GM12878 (cell line): Measurements from ENCODE around the gene OVOL3. TPM values are rescaled to one million over a fixed set of nuclear protein-coding genes. Genes with fewer than 3 reads are reported as not detected.

ENCODE experiments used
- ATAC-seq: fragments of 200-7000 bp; cut with Tn5 transposase; 3 replicates; pipeline ENCODE4 v1.9.1; 2020; ENCODE audit warnings: mild to moderate bottlenecking, moderate library complexity
- BruUV-seq: library from RNA; stranded (reverse); fragments of 400-500 nt; replicated peaks from 2 replicates; lab custom pipeline; 2021; lab: Mats Ljungman, UMichigan
- CTCF ChIA-PET: fragments of 300-600 bp; sonication (Branson Sonifier 250); formaldehyde crosslinking; extraction: SDS; loops from one replicate; lab custom pipeline; 2021; ENCODE audit warnings: inconsistent platforms; lab: Yijun Ruan, JAX
- POLR2A ChIA-PET: fragments of 350-600 bp; formaldehyde crosslinking; extraction: SDS; loops from one replicate; lab custom pipeline; 2021; ENCODE audit warnings: inconsistent platforms; lab: Charles Lee
- RAD21 ChIA-PET: fragments of 300-600 bp; sonication (Branson Sonifier 250); formaldehyde crosslinking; loops from one replicate; lab custom pipeline; 2023; ENCODE audit warnings: antibody characterized with exemption; ENCODE audit not compliant: unreplicated experiment; lab: Charles Lee
- SMC1A ChIA-PET: fragments of 300-600 bp; sonication (Branson Sonifier 250); formaldehyde crosslinking; loops from one replicate; lab custom pipeline; 2023; ENCODE audit not compliant: unreplicated experiment, uncharacterized antibody; lab: Charles Lee
- DNase-seq: peaks from one replicate; pipeline ENCODE4 v3.0.0-alpha.2; 2011; ENCODE audit warnings: low read depth, low spot score
- FAIRE-seq: peaks from 3 replicates; lab custom pipeline; 2011; peaks lifted over from hg19 to GRCh38; lab: Jason Lieb, UNC
- H2AFZ ChIP-seq: 2 replicates; pipeline ENCODE4 v1.6.0; 2011; ENCODE audit warnings: low read depth, low read length, control low read depth; ENCODE audit not compliant: control insufficient read depth
- H3K27ac ChIP-seq: 2 replicates; pipeline ENCODE4 v1.5.1; 2011; ENCODE audit warnings: control low read depth; ENCODE audit not compliant: control insufficient read depth, insufficient read depth
- H3K27me3 ChIP-seq, 2 experiments: replicated peaks in 1 of 2; 2 replicates each; pipeline versions ENCODE4 v1.6.0 to v1.6.1; 2011; ENCODE audit warnings: low read length in 1 of 2; ENCODE audit not compliant: control insufficient read depth in 2 of 2, insufficient read depth in 2 of 2
- H3K36me3 ChIP-seq, 2 experiments: 2 replicates each; pipeline ENCODE4 v1.5.1; 2011; ENCODE audit warnings: low read length in 1 of 2; ENCODE audit not compliant: control insufficient read depth in 2 of 2, insufficient read depth in 2 of 2
- H3K4me1 ChIP-seq: 2 replicates; pipeline ENCODE4 v1.6.1; 2011; ENCODE audit warnings: mild to moderate bottlenecking, low read length, moderate library complexity, mixed read lengths; ENCODE audit not compliant: control insufficient read depth, insufficient read depth
- H3K4me2 ChIP-seq: 2 replicates; pipeline ENCODE4 v1.6.0; 2011; ENCODE audit warnings: control low read depth; ENCODE audit not compliant: control insufficient read depth, insufficient read depth
- H3K4me3 ChIP-seq: fragments of 200-600 bp; sonication (generic); 2 replicates; pipeline ENCODE4 v1.5.1; 2016
- H3K79me2 ChIP-seq: 2 replicates; pipeline ENCODE4 v1.6.0; 2011; ENCODE audit warnings: low read length; ENCODE audit not compliant: control insufficient read depth, insufficient read depth
- H3K9ac ChIP-seq: 2 replicates; pipeline ENCODE4 v1.8.0; 2011; ENCODE audit warnings: low read length, control low read depth, mixed read lengths; ENCODE audit not compliant: control insufficient read depth, insufficient read depth
- H3K9me3 ChIP-seq: replicated peaks from 3 replicates; pipeline ENCODE4 v1.5.1; 2011; ENCODE audit warnings: mild to moderate bottlenecking, low read length; ENCODE audit not compliant: control insufficient read depth, insufficient read depth
- H4K20me1 ChIP-seq: 2 replicates; pipeline ENCODE4 v1.6.0; 2011; ENCODE audit not compliant: control insufficient read depth, insufficient read depth
- ASH2L ChIP-seq: fragments of 300-600, 200-600 bp; sonication (generic); IDR thresholded peaks from 2 replicates; pipeline ENCODE4 v1.6.1; 2017; ENCODE audit warnings: low read depth, mild to moderate bottlenecking, borderline replicate concordance
- BMI1 ChIP-seq: fragments of 450-650 bp; IDR thresholded peaks from 2 replicates; pipeline ENCODE4 v1.6.1; 2016; ENCODE audit warnings: mild to moderate bottlenecking, moderate library complexity, borderline replicate concordance
- NR2C2 ChIP-seq: IDR thresholded peaks from 2 replicates; pipeline ENCODE4 v1.6.1; 2011; ENCODE audit warnings: borderline replicate concordance, low read depth; ENCODE audit not compliant: control insufficient read depth, insufficient read length
- SKIL ChIP-seq: fragments of 450-650 bp; IDR thresholded peaks from 2 replicates; pipeline ENCODE4 v1.6.1; 2017; ENCODE audit warnings: mild to moderate bottlenecking, low read depth, inconsistent platforms; ENCODE audit not compliant: poor library complexity, severe bottlenecking
- SMARCA5 ChIP-seq: fragments of 450-650 bp; IDR thresholded peaks from 2 replicates; pipeline ENCODE4 v1.6.1; 2017; ENCODE audit warnings: mild to moderate bottlenecking
- STAT3 ChIP-seq: IDR thresholded peaks from 2 replicates; pipeline ENCODE4 v1.6.1; 2011; ENCODE audit warnings: low read depth, low read length, improper control_type of control experiment
- TCF12 ChIP-seq: IDR thresholded peaks from 2 replicates; pipeline ENCODE4 v1.6.1; 2011; ENCODE audit warnings: low read depth, mild to moderate bottlenecking, low read length
- ZNF217 ChIP-seq: fragments of 450-650 bp; IDR thresholded peaks from 2 replicates; pipeline ENCODE4 v1.6.1; 2017; ENCODE audit warnings: antibody characterized with exemption, mild to moderate bottlenecking
- WGBS: methylation state at CpG from one replicate; pipeline ENCODE4 v1.1.6; 2016; ENCODE audit warnings: low lambda C conversion rate; ENCODE audit not compliant: insufficient replicate concordance, insufficient coverage; ENCODE audit errors: missing lambda C conversion rate; 5-methylcytosine and 5-hydroxymethylcytosine counted together
- in situ Hi-C: fragments of 300-500 bp; cut with MboI; formaldehyde crosslinking; loops from 9 replicates; pipeline ENCODE4 v1.14.3; 2018; ENCODE audit warnings: mixed read lengths
- intact Hi-C: fragments of 100-400 bp; cut with micrococcal nuclease; formaldehyde crosslinking; loops from one replicate; pipeline ENCODE4 v1.14.2; 2022; ENCODE audit not compliant: unreplicated experiment
- polyA plus RNA-seq, 11 experiments: library from polyadenylated mRNA; depleted of rRNA in 4 of 11; unstranded in 6 of 11; stranded (reverse) in 5 of 11; fragments of >200 nt; fragmentation: Nextera tagmentation in 4 of 11; fragmentation: Illumina TruSeq in 1 of 11; extraction: Ambion mirVana in 4 of 11; extraction: Trizol in 1 of 11; gene quantifications; 1 replicate in 1 of 11; 2 replicates in 10 of 11; pipeline versions ENCODE4 v1.2.1 to v1.2.3, GENCODE V29; 2011 to 2016; ENCODE audit warnings: inconsistent platforms in 2 of 11, missing spikeins in 2 of 11, low read depth in 1 of 11
- total RNA-seq, 4 experiments: library from RNA; depleted of rRNA in 3 of 4; stranded (reverse); fragments of >200 nt in 3 of 4; fragmentation: Illumina TruSeq in 1 of 4; extraction: Trizol in 1 of 4; gene quantifications; 2 replicates each; pipeline versions ENCODE4 v1.2.1 to v1.2.3, GENCODE V29; 2013 to 2021
- TF ChIP-seq, protein P1 (sequence below): fragments of 450-650 bp; IDR thresholded peaks from 2 replicates; pipeline ENCODE4 v1.6.1; 2016; ENCODE audit warnings: mild to moderate bottlenecking, moderate library complexity, borderline replicate concordance

Gene OVOL3
- total and polyA plus RNA-seq, 10 of the 15 experiments (the other 5 are each of a cell fraction or from before 2014, with no cell fraction given): 0.43 TPM; not detected in 9

GRCh38 chr19:36153126-36153525, 42.2 kb downstream of the OVOL3 start:
- no peak overlapping the region for H3K9ac ChIP-seq
- DNase-seq: no peak
- no peak for TF ChIP-seq SKIL
- no peak overlapping the region for H3K4me3 ChIP-seq
- H4K20me1 ChIP-seq: no peaks in the 10 kb centered on the region
- H3K27ac ChIP-seq: no peak overlapping the region
- WGBS: 99% methylated on average over 8 of the region's 10 CpGs
- no peak for FAIRE-seq
- CTCF ChIA-PET: interaction anchor here (0.6 to 1.0 kb wide), 4 partner anchors 15 to 355 kb away, joined by 3 to 5 read pairs (median 3); no protein-coding TSS in a partner anchor
- intact Hi-C loops: no loop called here
- in situ Hi-C loops: no loop called here
- H3K27me3 ChIP-seq: no peaks in the 10 kb centered on the region
- no peak for ATAC-seq
- H3K4me2 ChIP-seq: no peak overlapping the region
- H2AFZ ChIP-seq: no peak overlapping the region
- H3K9me3 ChIP-seq: no peaks in the 10 kb centered on the region
- peaks cover 0 to 12% of the 10 kb centered on the region in 2 experiments; a peak in 3 of 4 replicates for H3K36me3 ChIP-seq
- no peaks in the 10 kb centered on the region for H3K79me2 ChIP-seq
- POLR2A ChIA-PET: no interaction called here
- no TSS peak for BruUV-seq
- SMC1A ChIA-PET: interaction anchor here (1.0 to 1.4 kb wide), 2 partner anchors 9 to 22 kb away, joined by 3 read pairs; no protein-coding TSS in a partner anchor
- RAD21 ChIA-PET: no interaction called here
- H3K4me1 ChIP-seq: no peaks in the 10 kb centered on the region

DNA sequence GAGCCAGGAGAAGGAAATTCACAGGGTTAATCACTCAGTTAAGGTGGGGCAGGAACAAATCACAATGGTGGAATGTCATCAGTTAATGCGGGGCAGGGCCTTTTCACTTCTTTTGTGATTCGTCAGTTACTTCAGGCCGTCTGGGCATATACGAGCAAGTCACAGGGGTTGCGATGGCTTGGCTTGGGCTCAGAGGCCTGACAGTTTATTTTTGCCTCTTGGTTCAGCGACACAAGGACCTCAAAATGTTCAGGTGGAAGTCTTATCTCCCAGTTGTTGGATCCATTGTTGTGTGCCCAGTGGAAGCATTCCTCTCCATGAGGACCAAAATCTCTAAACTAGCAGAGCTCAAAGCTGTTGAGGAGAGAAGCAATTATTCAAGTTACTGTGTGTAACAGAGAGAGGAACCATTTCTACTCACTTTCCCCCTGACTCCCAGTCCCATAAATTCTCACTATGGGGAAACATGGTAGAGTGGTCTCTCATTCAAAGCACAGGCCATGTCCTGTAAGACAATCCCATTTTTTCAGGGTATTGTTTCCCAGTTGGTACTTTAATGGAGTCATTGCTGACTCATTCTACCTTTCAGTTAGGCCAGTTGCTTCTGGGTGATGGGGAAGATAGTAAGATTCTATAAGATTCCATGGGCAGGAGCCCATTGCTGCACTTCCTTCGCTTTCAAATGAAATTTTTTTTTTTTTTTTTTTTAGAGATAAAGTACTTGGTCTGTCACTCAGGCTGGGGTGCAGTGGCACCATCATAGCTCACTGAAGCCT, 50.1 kb downstream of the OVOL3 start:
- in situ Hi-C loops: no loop called here
- TF ChIP-seq ASH2L (no peak), BMI1 (no peak), ZNF217 (no peak), TCF12 (no peak), NR2C2 (no peak), SMARCA5 (no peak), STAT3 (no peak)
- TF ChIP-seq, protein P1, sequence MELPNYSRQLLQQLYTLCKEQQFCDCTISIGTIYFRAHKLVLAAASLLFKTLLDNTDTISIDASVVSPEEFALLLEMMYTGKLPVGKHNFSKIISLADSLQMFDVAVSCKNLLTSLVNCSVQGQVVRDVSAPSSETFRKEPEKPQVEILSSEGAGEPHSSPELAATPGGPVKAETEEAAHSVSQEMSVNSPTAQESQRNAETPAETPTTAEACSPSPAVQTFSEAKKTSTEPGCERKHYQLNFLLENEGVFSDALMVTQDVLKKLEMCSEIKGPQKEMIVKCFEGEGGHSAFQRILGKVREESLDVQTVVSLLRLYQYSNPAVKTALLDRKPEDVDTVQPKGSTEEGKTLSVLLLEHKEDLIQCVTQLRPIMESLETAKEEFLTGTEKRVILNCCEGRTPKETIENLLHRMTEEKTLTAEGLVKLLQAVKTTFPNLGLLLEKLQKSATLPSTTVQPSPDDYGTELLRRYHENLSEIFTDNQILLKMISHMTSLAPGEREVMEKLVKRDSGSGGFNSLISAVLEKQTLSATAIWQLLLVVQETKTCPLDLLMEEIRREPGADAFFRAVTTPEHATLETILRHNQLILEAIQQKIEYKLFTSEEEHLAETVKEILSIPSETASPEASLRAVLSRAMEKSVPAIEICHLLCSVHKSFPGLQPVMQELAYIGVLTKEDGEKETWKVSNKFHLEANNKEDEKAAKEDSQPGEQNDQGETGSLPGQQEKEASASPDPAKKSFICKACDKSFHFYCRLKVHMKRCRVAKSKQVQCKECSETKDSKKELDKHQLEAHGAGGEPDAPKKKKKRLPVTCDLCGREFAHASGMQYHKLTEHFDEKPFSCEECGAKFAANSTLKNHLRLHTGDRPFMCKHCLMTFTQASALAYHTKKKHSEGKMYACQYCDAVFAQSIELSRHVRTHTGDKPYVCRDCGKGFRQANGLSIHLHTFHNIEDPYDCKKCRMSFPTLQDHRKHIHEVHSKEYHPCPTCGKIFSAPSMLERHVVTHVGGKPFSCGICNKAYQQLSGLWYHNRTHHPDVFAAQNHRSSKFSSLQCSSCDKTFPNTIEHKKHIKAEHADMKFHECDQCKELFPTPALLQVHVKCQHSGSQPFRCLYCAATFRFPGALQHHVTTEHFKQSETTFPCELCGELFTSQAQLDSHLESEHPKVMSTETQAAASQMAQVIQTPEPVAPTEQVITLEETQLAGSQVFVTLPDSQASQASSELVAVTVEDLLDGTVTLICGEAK: no peak

More for the DNA sequence above, 50.1 kb downstream of the OVOL3 start:
- intact Hi-C loops: no loop called here
- ChIA-PET POLR2A (interaction anchor here (0.6 kb wide), 1 partner anchor 16 kb away, joined by 4 read pairs; no protein-coding TSS in a partner anchor), CTCF (interaction anchor here (0.7 kb wide), 1 partner anchor 9 kb away, joined by 3 read pairs; no protein-coding TSS in a partner anchor), SMC1A (interaction anchor here (1.0 kb wide), 1 partner anchor 14 kb away, joined by 3 read pairs; no protein-coding TSS in a partner anchor), RAD21 (no interaction called here)
- no peaks in the 10 kb centered on the region for H3K9me3 ChIP-seq
- BruUV-seq: no TSS peak
- no peak for ATAC-seq
- DNase-seq: no peak
- H3K79me2 ChIP-seq: no peaks in the 10 kb centered on the region
- FAIRE-seq: no peak
- no peak overlapping the region for H2AFZ ChIP-seq
- no peaks in the 10 kb centered on the region for H4K20me1 ChIP-seq
- WGBS: 98% methylated on average over 7 of the region's 7 CpGs
- no peaks in the 10 kb centered on the region; a peak in 1 of 4 replicates for H3K36me3 ChIP-seq
- H3K9ac ChIP-seq: no peak overlapping the region
- no peaks in the 10 kb centered on the region for H3K4me1 ChIP-seq
- H3K27ac ChIP-seq: no peak overlapping the region
- no peaks in the 10 kb centered on the region for H3K27me3 ChIP-seq
- H3K4me2 ChIP-seq: no peak overlapping the region
- H3K4me3 ChIP-seq: no peak overlapping the region
